Right renal cortex interstitium (tissue), 3 donors: ENCODE measurements around the gene STK32C. TPM values are rescaled to one million over a fixed set of nuclear protein-coding genes. Genes with fewer than 3 reads are reported as not detected.
"Not testable (repeated sequence)": the region's sequence is repeated elsewhere in the genome, so short reads cannot be mapped to it uniquely, and the experiment has no call there.

Experiments
- DNase-seq, 3 donors: peaks; one replicate each; pipeline ENCODE4 v3.0.0-alpha.2; 2013; ENCODE audit warnings: low read depth in 3 of 3, low spot score in 2 of 3
- polyA plus RNA-seq, 3 donors: library from polyadenylated mRNA; unstranded; fragments of 120-200 nt; gene quantifications; one replicate each; pipeline ENCODE4 v1.2.1, GENCODE V29; 2013; ENCODE audit not compliant: insufficient read length in 3 of 3

The STK32C gene
- polyA plus RNA-seq, 3 donors: 11.3 to 13.5 (median 11.7) TPM

- not testable (repeated sequence) for DNase-seq
Measured at GRCh38 chr10:132160834-132161622, 146.7 kb downstream of the STK32C start.

- DNase-seq: not testable (repeated sequence)
Measured at GRCh38 chr10:132160231-132160630, 147.5 kb downstream of the STK32C start.

GRCh38 chr10:132159302-132160230 is 148.2 kb downstream of the STK32C start:
- not testable (repeated sequence) for DNase-seq

GRCh38 chr10:132158823-132159222 is 148.9 kb downstream of the STK32C start:
- DNase-seq: no peak

- DNase-seq: no peak
Measured at GRCh38 chr10:132158122-132158741, 149.5 kb downstream of the STK32C start.

Other genes starting within 250 kb of the STK32C start
- under 1 TPM; 0.15 to 0.18 (median 0.16) TPM for gene JAKMIP3, start 242.0 kb downstream of the STK32C start, polyA plus RNA-seq
- gene DPYSL4, start 121.0 kb downstream of the STK32C start, polyA plus RNA-seq: 10 to 100 TPM; 12.8 to 14.3 (median 14.2) TPM
- 10 to 100 TPM; 21.1 to 41.9 (median 25.8) TPM for gene LRRC27, start 24.2 kb upstream of the STK32C start, polyA plus RNA-seq
- 1 to 10 TPM; 5.0 to 9.7 (median 8.2) TPM for gene PWWP2B, start 89.2 kb upstream of the STK32C start, polyA plus RNA-seq
- 10 to 100 TPM; 35.1 to 36.4 (median 35.4) TPM for gene INPP5A, start 229.8 kb upstream of the STK32C start, polyA plus RNA-seq